Ammon's horn (tissue), 1 donor: ENCODE results near the gene CABP4.
"Not testable (repeated sequence)": the region's sequence is repeated elsewhere in the genome, so short reads cannot be mapped to it uniquely, and the experiment has no call there.

Experiments
- DNase-seq: peaks from one replicate; pipeline ENCODE4 v3.0.0-alpha.2; 2016; ENCODE audit warnings: low spot score

Gene CABP4

GRCh38 chr11:67482275-67482826 is 27.2 kb downstream of the CABP4 start:
- DNase-seq: no peak

DNA sequence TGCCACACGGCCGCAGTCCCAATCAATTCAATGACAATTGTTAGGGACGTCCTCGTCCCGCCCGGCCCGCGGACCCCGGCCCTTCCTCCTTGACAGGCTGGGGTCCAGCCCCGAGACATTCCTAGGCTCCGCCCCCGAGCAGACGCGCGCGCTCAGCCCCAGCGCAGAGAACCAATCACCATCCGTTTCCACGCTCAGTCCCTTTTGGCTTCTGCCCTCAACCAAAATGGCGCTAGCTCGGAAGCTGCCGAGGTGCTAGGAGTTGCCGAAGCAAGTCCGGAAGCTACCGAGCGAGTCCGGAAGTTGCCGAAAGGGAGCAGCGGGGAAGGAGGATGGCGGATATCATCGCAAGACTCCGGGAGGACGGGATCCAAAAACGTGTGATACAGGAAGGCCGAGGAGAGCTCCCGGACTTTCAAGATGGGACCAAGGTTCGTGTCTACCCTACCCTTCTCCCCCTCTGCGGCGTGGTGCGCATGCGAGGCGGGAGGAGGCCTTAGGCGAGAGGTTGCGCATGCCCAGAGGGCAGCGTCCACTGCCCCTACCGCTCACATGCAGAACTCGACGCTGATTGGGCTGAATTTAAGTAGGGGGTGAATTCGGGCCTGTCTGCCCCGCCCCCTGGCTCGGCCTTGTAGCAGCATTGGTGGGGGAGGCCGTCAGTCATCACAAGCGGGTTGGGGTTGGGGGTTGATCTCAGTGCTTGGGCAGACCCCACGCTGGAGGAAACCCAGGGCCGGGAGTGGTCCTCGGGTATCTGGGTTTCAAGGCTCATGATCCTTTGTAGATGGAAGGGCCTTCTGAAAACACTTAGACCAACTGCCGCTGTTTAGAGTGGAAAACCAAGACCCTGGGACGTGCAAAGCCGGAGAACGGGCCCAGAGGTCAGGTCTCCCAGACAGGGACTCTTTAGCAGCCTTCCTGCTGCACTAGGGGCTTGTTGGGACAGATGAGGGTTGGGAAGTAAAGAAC is 28.0 kb downstream of the CABP4 start, which contains the start of gene AIP:
Gene AIP, plus strand, starts transcription at position 200 of the 972 bp plus-strand sequence. Its CDS starts 133 bp downstream, at position 333.
- peak; percentile 98 for DNase-seq

DNA sequence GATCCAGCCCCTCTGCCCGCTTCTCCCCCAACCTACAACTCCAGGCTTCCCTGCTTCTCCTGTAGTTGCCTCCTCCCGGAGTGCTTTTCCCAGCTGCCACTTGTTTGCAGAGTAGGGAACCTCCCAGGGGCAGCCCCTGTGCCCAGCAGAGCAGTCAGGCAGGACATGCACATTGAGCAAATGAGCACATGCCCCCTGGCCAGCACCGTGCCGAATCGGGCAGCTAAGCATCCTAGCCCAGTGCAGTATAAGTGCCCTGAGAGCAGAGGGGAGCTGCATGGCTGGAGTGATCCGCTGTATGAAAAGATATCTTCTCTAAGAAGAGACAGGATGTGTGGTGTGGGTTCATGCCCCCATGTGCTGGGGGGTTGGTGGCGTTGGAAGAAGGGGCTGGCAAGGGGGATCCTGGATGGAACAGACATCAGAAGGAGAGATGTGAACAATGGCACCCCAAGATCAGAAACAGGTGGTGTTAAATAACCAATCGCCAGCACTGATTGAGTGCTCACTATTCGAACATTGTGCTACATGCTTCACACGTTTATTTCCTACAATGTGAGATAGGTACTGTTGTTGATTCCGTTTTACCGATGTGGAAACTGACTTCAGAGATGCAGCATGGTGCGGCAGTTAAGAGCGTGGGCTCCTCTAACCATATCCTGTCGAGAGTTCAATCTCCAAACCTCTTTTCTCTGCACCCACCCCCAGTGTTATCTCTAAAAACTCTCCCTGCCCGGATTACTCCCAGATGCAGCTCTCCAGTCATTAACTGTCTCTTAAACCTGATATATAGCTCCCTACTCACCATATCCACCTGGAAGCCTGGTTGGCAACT is 28.9 kb downstream of the CABP4 start:
- DNase-seq: no peak

DNA sequence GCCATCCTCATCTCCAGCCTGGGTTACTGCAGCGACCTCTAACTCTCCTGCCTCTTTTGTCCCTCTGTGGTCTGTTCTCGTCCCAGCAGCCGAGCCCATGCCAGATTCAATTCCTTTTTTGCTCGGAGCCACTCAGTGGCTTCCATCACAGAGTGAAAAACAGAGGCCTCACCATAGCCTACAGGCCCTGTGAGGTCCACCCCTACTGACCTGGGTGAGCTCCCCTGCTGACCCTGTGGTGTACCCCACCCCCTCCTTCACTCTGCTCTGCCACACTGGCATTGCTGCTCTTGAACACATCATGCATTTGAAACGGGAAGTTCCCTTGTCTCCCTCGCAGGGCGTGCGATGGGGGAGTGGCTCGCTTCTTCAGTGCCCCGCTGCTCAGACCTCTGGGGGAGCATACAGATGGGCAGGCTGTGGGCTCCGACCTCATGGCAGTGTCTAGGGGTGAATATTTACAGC is 29.7 kb downstream of the CABP4 start:
- peak; percentile 62 for DNase-seq

DNA sequence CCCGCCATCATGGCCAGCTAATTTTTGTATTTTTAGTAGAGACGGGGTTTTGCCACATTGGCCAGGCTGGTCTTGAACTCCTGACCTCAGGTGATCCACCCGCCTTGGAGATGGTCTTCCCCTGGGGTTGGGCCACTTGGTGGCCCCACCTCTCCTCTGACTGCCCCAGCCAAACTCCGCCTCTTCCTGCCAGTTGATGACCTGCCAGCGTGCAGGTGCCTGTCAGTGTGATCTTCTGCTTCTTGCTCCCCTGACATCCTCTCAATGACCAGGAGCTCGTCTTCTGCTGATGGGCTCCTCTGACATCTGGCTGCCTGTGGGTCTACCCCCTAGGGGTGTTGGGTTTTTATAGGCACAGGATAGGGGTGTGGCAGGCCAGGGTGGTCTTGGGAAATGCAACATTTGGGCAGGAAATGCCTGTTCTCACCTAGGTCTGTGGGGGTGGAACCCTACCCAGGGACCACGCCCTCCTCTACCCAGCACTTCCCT is 30.8 kb downstream of the CABP4 start:
- not testable (repeated sequence) for DNase-seq

DNA sequence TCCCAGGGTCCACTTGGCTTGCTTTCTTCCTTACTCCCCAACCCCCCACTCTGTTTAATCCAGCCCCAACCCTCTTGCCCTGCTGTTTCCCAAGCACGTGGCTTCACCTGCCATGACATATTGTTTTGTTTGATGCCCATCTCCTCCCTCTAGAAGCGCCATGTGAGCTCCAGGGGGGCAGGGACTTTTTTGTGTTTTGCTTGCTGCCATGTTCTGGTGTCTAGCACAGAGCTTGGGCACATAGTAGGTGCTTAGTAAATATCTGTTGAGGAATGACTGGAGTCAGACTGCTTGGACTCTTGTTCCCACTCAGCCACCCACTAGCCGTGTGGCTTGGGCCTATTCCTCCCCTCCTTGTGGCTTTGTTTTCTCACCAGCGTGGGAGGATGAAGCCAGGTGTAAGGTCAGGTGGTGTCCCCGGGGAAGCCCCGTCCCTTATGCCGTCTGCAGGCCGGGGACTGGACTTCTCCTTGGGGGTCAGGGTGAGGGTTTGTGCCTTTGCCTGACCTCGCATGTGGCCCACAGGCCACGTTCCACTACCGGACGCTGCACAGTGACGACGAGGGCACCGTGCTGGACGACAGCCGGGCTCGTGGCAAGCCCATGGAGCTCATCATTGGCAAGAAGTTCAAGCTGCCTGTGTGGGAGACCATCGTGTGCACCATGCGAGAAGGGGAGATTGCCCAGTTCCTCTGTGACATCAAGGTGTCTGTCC is 31.5 kb downstream of the CABP4 start:
- no peak for DNase-seq

GRCh38 chr11:67489203-67489884 is 34.2 kb downstream of the CABP4 start:
- no peak for DNase-seq

DNA sequence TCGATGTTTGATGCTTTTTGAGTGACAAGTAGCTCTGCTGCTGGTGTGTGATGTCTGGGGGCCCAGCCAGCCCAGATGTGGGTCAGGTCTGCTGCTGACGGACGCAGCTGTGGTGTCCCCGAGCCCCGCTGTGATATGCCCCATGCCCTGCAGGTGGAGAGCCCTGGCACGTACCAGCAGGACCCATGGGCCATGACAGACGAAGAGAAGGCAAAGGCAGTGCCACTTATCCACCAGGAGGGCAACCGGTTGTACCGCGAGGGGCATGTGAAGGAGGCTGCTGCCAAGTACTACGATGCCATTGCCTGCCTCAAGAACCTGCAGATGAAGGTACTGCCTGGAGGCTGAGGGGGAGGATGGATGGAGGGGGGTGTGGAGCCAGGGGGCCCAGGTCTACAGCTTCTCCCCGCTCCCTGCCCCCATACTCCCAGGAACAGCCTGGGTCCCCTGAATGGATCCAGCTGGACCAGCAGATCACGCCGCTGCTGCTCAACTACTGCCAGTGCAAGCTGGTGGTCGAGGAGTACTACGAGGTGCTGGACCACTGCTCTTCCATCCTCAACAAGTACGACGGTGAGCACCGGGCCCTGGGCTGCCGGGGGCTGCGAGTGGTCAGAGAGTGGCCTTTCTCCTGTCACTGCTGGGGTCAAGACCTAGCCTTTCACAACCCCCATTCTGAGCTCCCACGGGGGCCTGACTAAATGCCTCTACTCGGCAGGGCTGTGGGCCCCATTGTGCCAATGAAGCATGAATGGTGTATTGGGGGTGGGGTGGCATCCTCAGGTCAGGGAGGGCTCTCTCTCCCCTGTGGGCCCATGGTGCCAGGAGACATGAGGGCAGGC is 35.0 kb downstream of the CABP4 start:
- no peak for DNase-seq

DNA sequence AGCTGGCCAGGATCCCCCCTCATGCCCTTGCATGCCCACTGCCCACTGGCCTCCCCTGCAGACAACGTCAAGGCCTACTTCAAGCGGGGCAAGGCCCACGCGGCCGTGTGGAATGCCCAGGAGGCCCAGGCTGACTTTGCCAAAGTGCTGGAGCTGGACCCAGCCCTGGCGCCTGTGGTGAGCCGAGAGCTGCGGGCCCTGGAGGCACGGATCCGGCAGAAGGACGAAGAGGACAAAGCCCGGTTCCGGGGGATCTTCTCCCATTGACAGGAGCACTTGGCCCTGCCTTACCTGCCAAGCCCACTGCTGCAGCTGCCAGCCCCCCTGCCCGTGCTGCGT is 35.5 kb downstream of the CABP4 start:
- DNase-seq: no peak

GRCh38 chr11:67491276-67492068 is 36.3 kb downstream of the CABP4 start:
- DNase-seq: no peak

- DNase-seq: no peak
Measured at GRCh38 chr11:67492069-67492727, 37.0 kb downstream of the CABP4 start.

DNA sequence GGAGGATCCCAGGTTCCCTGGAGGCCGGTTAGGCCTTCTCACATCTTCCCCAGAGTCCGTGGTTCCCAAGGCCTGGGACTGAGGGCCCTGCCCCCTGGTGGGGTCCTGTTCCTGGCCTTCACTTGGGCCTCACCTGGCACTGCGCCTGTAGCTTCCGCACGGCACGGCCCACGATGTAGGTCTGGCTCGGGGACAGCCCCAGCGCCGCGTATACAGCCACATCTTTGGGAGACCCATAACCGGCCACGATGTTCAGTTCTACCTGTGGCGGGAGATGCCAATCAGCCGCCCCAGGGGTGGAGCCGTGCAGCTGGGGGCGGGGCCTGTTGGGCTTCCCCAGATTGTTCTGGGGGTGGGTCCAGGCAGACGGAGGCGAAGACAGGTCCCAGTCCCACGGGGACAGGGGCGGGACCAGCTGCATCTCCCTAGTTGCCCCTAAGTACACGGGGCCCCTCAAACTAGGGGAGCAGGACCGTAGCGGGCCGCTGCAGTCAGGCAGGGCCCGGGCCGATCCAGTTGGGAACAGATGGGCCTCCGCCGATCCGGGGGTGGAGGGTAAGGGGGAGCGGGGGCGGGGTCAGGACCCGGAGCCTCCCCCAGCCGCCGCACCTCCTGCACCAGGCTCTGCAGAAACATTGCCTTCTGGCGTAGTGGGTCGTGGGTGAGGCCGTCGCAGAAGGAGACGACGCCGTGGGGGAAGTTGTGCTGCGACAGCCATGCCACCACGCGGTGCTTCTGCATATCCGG is 37.8 kb downstream of the CABP4 start:
- no peak for DNase-seq

GRCh38 chr11:67493548-67494370 is 38.6 kb downstream of the CABP4 start:
- DNase-seq: no peak

DNA sequence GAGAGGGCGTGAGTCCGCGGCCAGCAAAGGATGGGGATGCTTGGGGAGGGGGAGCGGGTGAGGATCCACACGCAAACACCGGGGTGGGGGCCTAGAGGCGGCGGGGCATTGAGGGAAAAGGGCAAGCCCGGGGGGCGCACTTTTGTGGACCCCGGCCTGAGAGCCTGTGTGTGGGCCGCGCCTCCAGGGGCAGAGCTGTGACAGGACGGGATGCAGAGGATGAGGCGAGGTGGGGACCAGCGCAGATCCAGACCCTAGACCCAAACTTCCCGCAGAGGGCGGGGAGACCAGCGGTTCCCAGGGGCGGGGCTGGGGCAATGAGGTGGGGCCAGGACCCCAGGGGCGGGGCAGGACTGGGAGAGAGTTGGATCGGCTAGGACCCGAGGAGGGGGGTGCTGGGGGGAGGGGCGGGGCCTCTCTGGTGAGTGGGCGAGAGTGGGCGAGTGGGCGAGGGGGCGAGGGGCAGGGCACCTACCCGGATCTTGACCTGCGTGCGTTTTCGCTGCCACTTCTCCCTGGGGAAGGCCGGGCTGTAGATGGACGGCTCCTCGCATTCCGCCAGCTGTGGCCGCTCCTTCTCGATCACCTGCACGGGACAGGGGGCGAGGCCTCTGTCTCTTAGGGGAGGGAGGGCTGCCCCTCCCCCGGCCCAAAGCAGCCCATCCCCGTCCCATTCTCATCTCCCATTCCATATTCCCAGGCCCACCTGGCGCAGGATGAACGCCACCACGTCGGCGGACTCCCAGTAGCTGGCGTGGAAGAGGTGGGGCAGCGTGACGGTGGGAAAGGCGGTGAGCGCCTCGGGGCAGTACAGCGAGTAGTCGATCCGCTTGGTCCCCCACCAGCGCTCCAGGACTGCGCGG is 39.4 kb downstream of the CABP4 start:
- DNase-seq: no peak

DNA sequence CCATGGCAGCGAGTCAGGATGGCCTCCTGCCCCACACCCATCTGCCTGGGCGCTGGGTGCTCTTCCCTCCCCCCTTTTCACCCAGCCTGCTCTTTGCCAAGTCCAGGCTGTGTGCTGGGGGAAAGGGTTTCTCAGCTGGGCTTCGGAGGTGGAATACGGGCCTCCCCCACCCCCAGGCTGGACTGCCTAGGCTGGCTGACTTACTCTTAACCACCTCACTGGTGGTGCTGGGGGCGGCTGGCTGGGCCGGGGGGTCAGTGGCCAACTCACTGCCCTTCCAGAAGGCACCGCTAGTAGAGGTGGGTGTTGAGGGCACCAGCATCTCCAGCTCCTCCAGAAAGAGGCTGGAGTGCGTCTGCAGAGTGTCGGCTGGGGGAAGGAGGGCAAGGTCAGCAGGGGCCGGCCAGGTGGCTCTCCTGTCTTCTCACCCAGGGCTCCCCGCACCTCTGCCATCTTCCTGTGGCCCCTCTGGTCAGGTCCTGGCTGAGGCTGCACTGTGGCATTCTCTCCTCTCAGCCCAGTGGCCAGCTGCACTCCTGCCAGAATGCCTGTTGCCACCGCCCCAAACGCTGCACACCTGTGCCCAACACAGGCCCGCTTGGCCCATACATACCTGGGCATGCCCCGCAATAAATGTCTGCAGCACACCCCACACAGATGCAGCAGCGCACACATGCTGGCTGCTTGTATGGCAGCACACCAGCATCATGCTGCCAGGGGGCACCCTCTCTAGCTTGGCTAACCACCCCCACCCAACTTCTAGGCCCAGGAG is 40.3 kb downstream of the CABP4 start:
- no peak for DNase-seq
